ENCODE data around the gene ALK.

ALK gene

GRCh38 chr2:29921560-29921915, at the start of gene ALK:
Gene ALK, minus strand, starts transcription at chr2:29921586. Its CDS starts 927 bp downstream, at chr2:29920659.
- TF ChIP-seq CTCF (IDR thresholded peaks at IDR 0.05) (no peak), ZFX (IDR thresholded peaks at IDR 0.05; ENCODE audit: borderline replicate concordance) (no peak)

GRCh38 chr2:29966266-29966665, 44.9 kb upstream of the ALK start:
- H3K27ac ChIP-seq = no peak overlapping the region
- no peak for TF ChIP-seq ZFX (IDR thresholded peaks at IDR 0.05; ENCODE audit: borderline replicate concordance)
- TF ChIP-seq CTCF (IDR thresholded peaks at IDR 0.05) = no peak

More at GRCh38 chr2:29921560-29921915, at the start of gene ALK:
- no peak within 1 kb of the TSS for H3K27ac ChIP-seq

- TF ChIP-seq ZFX (IDR thresholded peaks at IDR 0.05; ENCODE audit: borderline replicate concordance) = no peak
- no peak for TF ChIP-seq CTCF (IDR thresholded peaks at IDR 0.05)
- H3K27ac ChIP-seq = no peak overlapping the region
These were observed 42.7 kb upstream of the ALK start for GRCh38 chr2:29963972-29964570.

- no peak for TF ChIP-seq CTCF (IDR thresholded peaks at IDR 0.05)
- TF ChIP-seq ZFX (IDR thresholded peaks at IDR 0.05; ENCODE audit: borderline replicate concordance) = no peak
- no peak overlapping the region for H3K27ac ChIP-seq
These were observed 41.5 kb upstream of the ALK start for GRCh38 chr2:29962922-29963321.

- TF ChIP-seq ZFX (IDR thresholded peaks at IDR 0.05; ENCODE audit: borderline replicate concordance) (no peak), CTCF (IDR thresholded peaks at IDR 0.05) (no peak)
- no peak overlapping the region for H3K27ac ChIP-seq
These were observed 32.9 kb upstream of the ALK start for GRCh38 chr2:29954316-29954715.

GRCh38 chr2:29952973-29953372, 31.6 kb upstream of the ALK start:
- no peak overlapping the region for H3K27ac ChIP-seq
- TF ChIP-seq ZFX (IDR thresholded peaks at IDR 0.05; ENCODE audit: borderline replicate concordance) = no peak
- no peak for TF ChIP-seq CTCF (IDR thresholded peaks at IDR 0.05)

- TF ChIP-seq CTCF (IDR thresholded peaks at IDR 0.05) (no peak), ZFX (IDR thresholded peaks at IDR 0.05; ENCODE audit: borderline replicate concordance) (no peak)
- no peak overlapping the region for H3K27ac ChIP-seq
These were observed 30.2 kb upstream of the ALK start for GRCh38 chr2:29951576-29951975.

All from 22Rv1 (cell line).